ENCODE results near the gene ZNF333. TPM values are rescaled to one million over a fixed set of nuclear protein-coding genes. Genes with fewer than 3 reads are reported as not detected.

ZNF333 gene
- 10.9 and 17.6 TPM in 2 replicates for total RNA-seq

DNA sequence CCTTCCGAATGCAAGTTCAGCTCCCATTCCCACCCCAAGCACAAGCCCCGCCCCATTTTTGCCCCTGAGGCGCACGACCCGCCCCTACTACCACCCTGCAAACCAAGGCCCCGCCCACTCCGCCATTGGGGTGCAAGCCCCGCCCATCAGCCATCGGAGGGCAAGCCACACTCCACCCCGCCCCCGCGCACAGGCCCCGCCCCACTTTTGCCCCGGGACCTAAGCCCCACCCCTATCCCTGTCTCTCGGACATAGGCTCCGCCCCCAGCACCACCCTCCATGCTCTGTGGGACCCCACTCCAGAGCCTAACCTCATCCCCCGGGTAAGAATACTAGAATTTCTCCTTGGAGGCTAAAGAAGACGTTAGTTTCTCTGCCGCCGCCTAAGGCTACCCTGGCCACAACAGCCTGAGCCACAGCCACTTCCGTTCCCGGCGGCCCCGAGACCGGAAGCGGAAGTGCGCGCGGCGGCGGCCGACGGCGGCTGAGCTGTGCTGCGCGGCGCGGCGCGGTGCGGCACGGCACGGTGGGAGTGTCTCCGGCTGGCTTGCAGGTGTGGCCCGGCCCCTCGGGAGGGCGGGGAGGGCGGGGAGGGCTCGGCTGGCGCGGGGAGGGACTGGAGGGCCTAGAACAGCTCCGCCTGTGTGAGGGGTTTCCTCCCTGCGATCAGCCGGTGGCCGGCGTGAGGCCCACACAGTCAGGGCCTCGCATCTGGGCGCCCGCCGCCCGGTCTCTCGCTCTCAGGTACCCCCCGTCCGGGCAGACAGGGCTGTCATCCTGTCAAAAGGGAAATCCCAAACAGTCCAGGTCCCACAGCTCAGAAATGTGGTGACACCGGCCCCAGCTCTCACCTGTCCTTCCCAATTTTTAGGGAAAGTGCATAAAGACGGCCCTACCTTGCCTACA is at the start of gene ZNF333:
ZNF333 (plus strand) TSS at position 451 of the 906 bp plus-strand sequence. CDS start 3,444 bp downstream, outside the sequence.

DNA sequence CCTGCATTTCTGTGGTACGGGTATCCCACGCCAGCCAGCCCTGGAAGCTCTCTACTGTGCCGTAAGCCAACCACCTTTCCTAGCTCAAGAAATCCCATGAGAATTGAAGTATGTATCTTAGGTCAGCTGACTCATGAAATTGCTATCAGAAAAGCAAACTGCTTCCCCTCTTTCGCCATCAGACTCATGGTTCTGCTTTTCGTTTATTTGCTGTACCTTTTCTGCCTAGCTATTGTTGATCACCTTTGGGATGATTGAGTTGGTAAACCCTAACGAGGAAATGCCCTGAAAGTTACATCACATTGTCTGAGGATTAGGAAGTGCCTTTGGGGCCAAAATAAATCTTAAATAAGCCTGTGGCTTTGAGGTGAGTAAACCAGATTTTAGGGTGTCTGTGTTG is 15.1 kb upstream of the ZNF333 start, which contains the start of gene ADGRE3:
ADGRE3 (minus strand) TSS at position 81 of the 400 bp plus-strand sequence; CDS start at position 7, 74 bp downstream.

DNA sequence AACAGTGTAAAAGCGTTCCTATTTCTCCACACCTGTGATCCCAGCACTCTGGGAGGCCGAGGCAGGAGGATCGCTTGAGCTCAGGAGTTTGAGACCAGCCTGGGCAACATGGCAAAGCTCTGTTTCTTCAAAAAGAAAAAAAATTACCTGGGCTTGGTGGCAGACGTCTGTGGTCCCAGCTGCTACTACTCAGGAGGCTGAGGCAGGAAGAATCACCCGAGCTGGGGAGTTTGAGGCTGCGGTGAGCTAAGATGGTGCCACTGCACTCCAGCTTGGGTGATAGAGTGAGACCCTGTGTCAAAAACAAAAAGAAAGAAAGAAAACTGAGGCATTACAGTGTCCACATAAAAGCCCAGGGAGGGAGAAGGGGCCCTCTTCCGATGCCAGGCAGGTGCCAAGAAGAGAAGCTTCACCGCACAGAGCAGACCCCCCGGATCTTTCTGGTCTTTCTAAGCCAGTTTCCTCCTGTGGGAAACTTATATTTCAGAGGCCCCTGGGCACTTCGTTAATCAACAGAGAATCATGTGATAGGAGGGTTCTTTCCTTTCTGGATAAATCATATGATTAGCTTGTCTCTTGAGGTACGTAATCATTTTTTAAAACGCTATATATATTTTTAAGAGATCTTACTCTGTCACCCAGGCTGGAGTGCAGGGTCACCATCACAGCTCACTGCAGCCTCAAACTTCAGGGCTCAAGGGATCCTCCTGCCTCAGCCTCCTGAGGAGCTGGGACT is 88.4 kb downstream of the ZNF333 start, which contains the start of gene ADGRE2:
ADGRE2 (minus strand) TSS at position 451 of the 736 bp plus-strand sequence. CDS start 1,804 bp downstream, outside the sequence.

Other genes with a start within 250 kb of the ZNF333 start
- gene PTGER1, start 214.7 kb upstream of the ZNF333 start, total RNA-seq: 3.0 and 8.2 TPM in 2 replicates
- 91.2 and 144 TPM in 2 replicates for gene GIPC1, start 193.9 kb upstream of the ZNF333 start, total RNA-seq
- 90.6 and 96.5 TPM in 2 replicates for gene DNAJB1, start 171.7 kb upstream of the ZNF333 start, total RNA-seq
- gene TECR, start 160.5 kb upstream of the ZNF333 start, total RNA-seq: 51.3 and 61.5 TPM in 2 replicates
- gene NDUFB7, start 118.0 kb upstream of the ZNF333 start, total RNA-seq: 282 and 361 TPM in 2 replicates
- not detected in 2 replicates for gene CLEC17A, start 107.0 kb upstream of the ZNF333 start, total RNA-seq
- not detected in 2 replicates for gene ADGRE3, start 15.2 kb upstream of the ZNF333 start, total RNA-seq
- 0.09 and 0.93 TPM in 2 replicates for gene ADGRE2, start 88.5 kb downstream of the ZNF333 start, total RNA-seq
- gene OR7A5, start 145.1 kb downstream of the ZNF333 start, total RNA-seq: not detected in 2 replicates
- gene OR7C1, start 145.1 kb downstream of the ZNF333 start, total RNA-seq: not detected in 2 replicates
- not detected in 2 replicates for gene OR7A10, start 158.9 kb downstream of the ZNF333 start, total RNA-seq
- gene OR7A17, start 196.1 kb downstream of the ZNF333 start, total RNA-seq: not detected in 2 replicates